ENCODE measurements around the gene LCE3C.

Gene LCE3C

GRCh38 chr1:152640351-152640750 lies 40.3 kb downstream of the LCE3C start:
- H2BK5ac ChIP-seq (ENCODE audit: low read depth, low read length, poor library complexity, severe bottlenecking): no peak overlapping the region
- no peak overlapping the region for H2BK120ac ChIP-seq (ENCODE audit: low read depth, low read length)
- H3K4ac ChIP-seq (ENCODE audit: low read depth in 1 of 2, low read length in 2 of 2): no peak overlapping the region
- no peak overlapping the region for H3K4me2 ChIP-seq (ENCODE audit: low read length, poor library complexity, severe bottlenecking)
- no peak overlapping the region for H3K27ac ChIP-seq (ENCODE audit: low read length, poor library complexity, severe bottlenecking)
- no peak for DNase-seq
- no peak overlapping the region for H2AFZ ChIP-seq (ENCODE audit: low read depth, low read length)
- no peaks in the 10 kb centered on the region for H3K4me1 ChIP-seq (ENCODE audit: control insufficient read depth, insufficient read depth, low read depth, low read length)
- no peak overlapping the region for H4K91ac ChIP-seq (ENCODE audit: low read length)
- H3K9ac ChIP-seq (ENCODE audit: low read length): no peak overlapping the region
- no peak overlapping the region for H2BK15ac ChIP-seq (ENCODE audit: low read depth, poor library complexity, severe bottlenecking)
- H4K8ac ChIP-seq (ENCODE audit: low read length): no peak overlapping the region
- no peaks in the 10 kb centered on the region for H3K27me3 ChIP-seq (ENCODE audit: control insufficient read depth in 1 of 2, insufficient read depth in 1 of 2, low read length in 2 of 2)
- H2BK12ac ChIP-seq (ENCODE audit: low read length in 2 of 2): no peak overlapping the region
- no peaks in the 10 kb centered on the region for H3K79me1 ChIP-seq (replicated peaks; ENCODE audit: low read length, poor library complexity, severe bottlenecking)
- H3K14ac ChIP-seq (ENCODE audit: low read length in 2 of 2): no peak overlapping the region
- no peak overlapping the region for H3K4me3 ChIP-seq (ENCODE audit: insufficient read depth in 1 of 2, low read depth in 1 of 2, low read length in 2 of 2)
- 27% methylated on average over 1 of the region's 1 CpG for WGBS
- H3K9me3 ChIP-seq (ENCODE audit: control insufficient read depth, low read length): no peaks in the 10 kb centered on the region
- H3K23ac ChIP-seq (ENCODE audit: low read length in 2 of 2): no peak overlapping the region
- H3K36me3 ChIP-seq (ENCODE audit: control insufficient read depth in 1 of 2, insufficient read depth in 2 of 2, low read depth in 1 of 2, low read length in 2 of 2): no peaks in the 10 kb centered on the region
- H3K18ac ChIP-seq (ENCODE audit: low read depth in 1 of 2, low read length in 2 of 2): no peak overlapping the region
- no peak overlapping the region for H2AK5ac ChIP-seq (ENCODE audit: low read length, severe bottlenecking)

- no peak overlapping the region for H2AFZ ChIP-seq (ENCODE audit: low read depth, low read length)
- no peak overlapping the region for H3K9ac ChIP-seq (ENCODE audit: low read length)
- no peak overlapping the region for H4K91ac ChIP-seq (ENCODE audit: low read length)
- H3K27me3 ChIP-seq (ENCODE audit: control insufficient read depth in 1 of 2, insufficient read depth in 1 of 2, low read length in 2 of 2): no peaks in the 10 kb centered on the region
- H3K4me2 ChIP-seq (ENCODE audit: low read length, poor library complexity, severe bottlenecking): no peak overlapping the region
- H3K18ac ChIP-seq (ENCODE audit: low read depth in 1 of 2, low read length in 2 of 2): no peak overlapping the region
- no peak overlapping the region for H3K4me3 ChIP-seq (ENCODE audit: insufficient read depth in 1 of 2, low read depth in 1 of 2, low read length in 2 of 2)
- no peak overlapping the region for H2BK5ac ChIP-seq (ENCODE audit: low read depth, low read length, poor library complexity, severe bottlenecking)
- no peak for DNase-seq
- H4K8ac ChIP-seq (ENCODE audit: low read length): no peak overlapping the region
- no peak overlapping the region for H2AK5ac ChIP-seq (ENCODE audit: low read length, severe bottlenecking)
- no peak overlapping the region for H3K23ac ChIP-seq (ENCODE audit: low read length in 2 of 2)
- no peaks in the 10 kb centered on the region for H3K4me1 ChIP-seq (ENCODE audit: control insufficient read depth, insufficient read depth, low read depth, low read length)
- H3K14ac ChIP-seq (ENCODE audit: low read length in 2 of 2): no peak overlapping the region
- no peak overlapping the region for H2BK12ac ChIP-seq (ENCODE audit: low read length in 2 of 2)
- 45% methylated on average over 3 of the region's 3 CpGs for WGBS
- no peaks in the 10 kb centered on the region for H3K36me3 ChIP-seq (ENCODE audit: control insufficient read depth in 1 of 2, insufficient read depth in 2 of 2, low read depth in 1 of 2, low read length in 2 of 2)
- no peaks in the 10 kb centered on the region for H3K79me1 ChIP-seq (replicated peaks; ENCODE audit: low read length, poor library complexity, severe bottlenecking)
- no peak overlapping the region for H3K4ac ChIP-seq (ENCODE audit: low read depth in 1 of 2, low read length in 2 of 2)
- H2BK120ac ChIP-seq (ENCODE audit: low read depth, low read length): no peak overlapping the region
- no peak overlapping the region for H3K27ac ChIP-seq (ENCODE audit: low read length, poor library complexity, severe bottlenecking)
- no peaks in the 10 kb centered on the region for H3K9me3 ChIP-seq (ENCODE audit: control insufficient read depth, low read length)
- H2BK15ac ChIP-seq (ENCODE audit: low read depth, poor library complexity, severe bottlenecking): no peak overlapping the region
These were observed 43.9 kb downstream of the LCE3C start for GRCh38 chr1:152643945-152644344.

- Histone ChIP-seq H3K27me3 (ENCODE audit: control insufficient read depth in 1 of 2, insufficient read depth in 1 of 2, low read length in 2 of 2) (no peaks in the 10 kb centered on the region), H3K9ac (ENCODE audit: low read length) (no peak overlapping the region), H2AK5ac (ENCODE audit: low read length, severe bottlenecking) (no peak overlapping the region), H3K36me3 (ENCODE audit: control insufficient read depth in 1 of 2, insufficient read depth in 2 of 2, low read depth in 1 of 2, low read length in 2 of 2) (no peaks in the 10 kb centered on the region), H3K79me1 (replicated peaks; ENCODE audit: low read length, poor library complexity, severe bottlenecking) (no peaks in the 10 kb centered on the region), H3K23ac (ENCODE audit: low read length in 2 of 2) (no peak overlapping the region), H3K4me2 (ENCODE audit: low read length, poor library complexity, severe bottlenecking) (no peak overlapping the region), H2AFZ (ENCODE audit: low read depth, low read length) (no peak overlapping the region), H4K8ac (ENCODE audit: low read length) (no peak overlapping the region), H3K4me1 (ENCODE audit: control insufficient read depth, insufficient read depth, low read depth, low read length) (no peaks in the 10 kb centered on the region), H3K14ac (ENCODE audit: low read length in 2 of 2) (no peak overlapping the region), H3K27ac (ENCODE audit: low read length, poor library complexity, severe bottlenecking) (no peak overlapping the region), H2BK120ac (ENCODE audit: low read depth, low read length) (no peak overlapping the region), H3K4me3 (ENCODE audit: insufficient read depth in 1 of 2, low read depth in 1 of 2, low read length in 2 of 2) (no peak overlapping the region), H3K18ac (ENCODE audit: low read depth in 1 of 2, low read length in 2 of 2) (no peak overlapping the region), H3K4ac (ENCODE audit: low read depth in 1 of 2, low read length in 2 of 2) (no peak overlapping the region), H2BK15ac (ENCODE audit: low read depth, poor library complexity, severe bottlenecking) (no peak overlapping the region), H3K9me3 (ENCODE audit: control insufficient read depth, low read length) (no peaks in the 10 kb centered on the region), H2BK12ac (ENCODE audit: low read length in 2 of 2) (no peak overlapping the region), H2BK5ac (ENCODE audit: low read depth, low read length, poor library complexity, severe bottlenecking) (no peak overlapping the region), H4K91ac (ENCODE audit: low read length) (no peak overlapping the region)
- DNase-seq: no peak
- WGBS: 49% methylated on average over 3 of the region's 3 CpGs
These were observed 45.1 kb downstream of the LCE3C start for GRCh38 chr1:152645146-152645545.

- H3K9ac ChIP-seq (ENCODE audit: low read length): no peak overlapping the region
- no peak overlapping the region for H3K23ac ChIP-seq (ENCODE audit: low read length in 2 of 2)
- no peak overlapping the region for H2BK120ac ChIP-seq (ENCODE audit: low read depth, low read length)
- H3K18ac ChIP-seq (ENCODE audit: low read depth in 1 of 2, low read length in 2 of 2): no peak overlapping the region
- no peak overlapping the region for H3K4ac ChIP-seq (ENCODE audit: low read depth in 1 of 2, low read length in 2 of 2)
- H2BK12ac ChIP-seq (ENCODE audit: low read length in 2 of 2): no peak overlapping the region
- H3K9me3 ChIP-seq (ENCODE audit: control insufficient read depth, low read length): no peaks in the 10 kb centered on the region
- H4K91ac ChIP-seq (ENCODE audit: low read length): no peak overlapping the region
- no peak overlapping the region for H4K8ac ChIP-seq (ENCODE audit: low read length)
- H2BK15ac ChIP-seq (ENCODE audit: low read depth, poor library complexity, severe bottlenecking): no peak overlapping the region
- H3K4me3 ChIP-seq (ENCODE audit: insufficient read depth in 1 of 2, low read depth in 1 of 2, low read length in 2 of 2): no peak overlapping the region
- H2AK5ac ChIP-seq (ENCODE audit: low read length, severe bottlenecking): no peak overlapping the region
- no peaks in the 10 kb centered on the region for H3K36me3 ChIP-seq (ENCODE audit: control insufficient read depth in 1 of 2, insufficient read depth in 2 of 2, low read depth in 1 of 2, low read length in 2 of 2)
- no peaks in the 10 kb centered on the region for H3K27me3 ChIP-seq (ENCODE audit: control insufficient read depth in 1 of 2, insufficient read depth in 1 of 2, low read length in 2 of 2)
- H3K27ac ChIP-seq (ENCODE audit: low read length, poor library complexity, severe bottlenecking): no peak overlapping the region
- no peaks in the 10 kb centered on the region for H3K79me1 ChIP-seq (replicated peaks; ENCODE audit: low read length, poor library complexity, severe bottlenecking)
- no peak overlapping the region for H2BK5ac ChIP-seq (ENCODE audit: low read depth, low read length, poor library complexity, severe bottlenecking)
- no peak overlapping the region for H2AFZ ChIP-seq (ENCODE audit: low read depth, low read length)
- no peak overlapping the region for H3K14ac ChIP-seq (ENCODE audit: low read length in 2 of 2)
- H3K4me2 ChIP-seq (ENCODE audit: low read length, poor library complexity, severe bottlenecking): no peak overlapping the region
- no peaks in the 10 kb centered on the region for H3K4me1 ChIP-seq (ENCODE audit: control insufficient read depth, insufficient read depth, low read depth, low read length)
- no peak for DNase-seq
These were observed 46.6 kb downstream of the LCE3C start for GRCh38 chr1:152646656-152647055.
